Activated T-helper 9 cell treated with anti-CD3 and anti-CD28 coated beads, Interleukin-2, amount 50 U/mL, for 16 hours (primary cell): ENCODE measurements around the gene POMGNT2.

Source experiments
- DNase-seq: peaks from one replicate; pipeline ENCODE4 v3.0.0-alpha.2; 2020; ENCODE audit warnings: low read depth

The POMGNT2 gene

GRCh38 chr3:43102773-43103480 lies 3.0 kb downstream of the POMGNT2 start:
- DNase-seq: no peak

- DNase-seq: no peak
Observed at GRCh38 chr3:43098761-43099160, 7.1 kb downstream of the POMGNT2 start.

- no peak for DNase-seq
Observed at GRCh38 chr3:43097400-43098080, 8.3 kb downstream of the POMGNT2 start.

- DNase-seq: no peak
Observed at GRCh38 chr3:43096761-43097160, 9.1 kb downstream of the POMGNT2 start.

- DNase-seq: no peak
Observed at GRCh38 chr3:43095370-43095769, 10.5 kb downstream of the POMGNT2 start.

- no peak for DNase-seq
Observed at GRCh38 chr3:43094851-43095250, 11.0 kb downstream of the POMGNT2 start.

- no peak for DNase-seq
Observed at GRCh38 chr3:43094381-43094780, 11.5 kb downstream of the POMGNT2 start.

GRCh38 chr3:43093974-43094373 lies 11.9 kb downstream of the POMGNT2 start:
- no peak for DNase-seq

GRCh38 chr3:43093006-43093405 lies 12.9 kb downstream of the POMGNT2 start:
- no peak for DNase-seq

- no peak for DNase-seq
Observed at GRCh38 chr3:43091481-43091880, 14.4 kb downstream of the POMGNT2 start.

- DNase-seq: no peak
Observed at GRCh38 chr3:43090238-43090637, 15.6 kb downstream of the POMGNT2 start.

GRCh38 chr3:43089081-43089480 lies 16.8 kb downstream of the POMGNT2 start:
- DNase-seq: no peak

- no peak for DNase-seq
Observed at GRCh38 chr3:43087249-43087776, 18.6 kb downstream of the POMGNT2 start.

- DNase-seq: no peak
Observed at GRCh38 chr3:43086460-43087165, 19.3 kb downstream of the POMGNT2 start.

GRCh38 chr3:43082457-43082856 lies 23.4 kb downstream of the POMGNT2 start:
- no peak for DNase-seq

- no peak for DNase-seq
Observed at GRCh38 chr3:43081796-43082195, 24.1 kb downstream of the POMGNT2 start.

- DNase-seq: no peak
Observed at GRCh38 chr3:43080726-43081568, 24.9 kb downstream of the POMGNT2 start.

- DNase-seq: no peak
Observed at GRCh38 chr3:43079536-43080332, 26.1 kb downstream of the POMGNT2 start.

- no peak for DNase-seq
Observed at GRCh38 chr3:43077707-43078106, 28.2 kb downstream of the POMGNT2 start.

GRCh38 chr3:43077261-43077660 lies 28.6 kb downstream of the POMGNT2 start:
- no peak for DNase-seq

GRCh38 chr3:43076857-43077256 lies 29.0 kb downstream of the POMGNT2 start:
- DNase-seq: no peak
